GM10266 (cell line): ENCODE results near the gene USP10.
"Not testable (repeated sequence)": the region's sequence is repeated elsewhere in the genome, so short reads cannot be mapped to it uniquely, and the experiment has no call there.

Experiments used
- DNase-seq: peaks from one replicate; pipeline ENCODE4 v3.0.0; 2012; ENCODE audit errors: extremely low spot score
- TF ChIP-seq, protein P1 (sequence below): IDR thresholded peaks from 2 replicates; pipeline ENCODE4 v1.5.1; 2012; ENCODE audit warnings: mild to moderate bottlenecking, low read depth; ENCODE audit not compliant: control insufficient read depth, insufficient read depth; ENCODE audit errors: missing control alignments

USP10 gene

DNA sequence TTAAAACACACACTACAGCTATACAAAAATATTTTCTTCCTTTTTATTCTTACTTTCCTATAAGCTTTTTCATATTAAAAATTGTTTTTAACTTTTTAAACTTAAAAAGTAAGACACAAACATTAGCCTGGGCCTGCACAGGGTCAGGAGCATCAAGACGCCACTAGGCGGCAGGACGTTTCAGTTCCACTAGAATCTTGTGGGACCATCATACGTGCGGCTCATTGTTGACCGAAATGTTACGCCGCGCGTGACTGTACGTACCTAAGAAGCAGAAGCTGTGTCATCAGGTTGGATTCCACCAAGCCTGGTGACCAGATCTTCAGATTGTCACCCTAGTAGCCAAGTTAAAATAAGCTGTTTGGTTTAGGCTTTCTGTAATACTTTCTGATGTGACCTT, 47.1 kb downstream of the USP10 start:
- DNase-seq: no peak
- TF ChIP-seq, protein P1, sequence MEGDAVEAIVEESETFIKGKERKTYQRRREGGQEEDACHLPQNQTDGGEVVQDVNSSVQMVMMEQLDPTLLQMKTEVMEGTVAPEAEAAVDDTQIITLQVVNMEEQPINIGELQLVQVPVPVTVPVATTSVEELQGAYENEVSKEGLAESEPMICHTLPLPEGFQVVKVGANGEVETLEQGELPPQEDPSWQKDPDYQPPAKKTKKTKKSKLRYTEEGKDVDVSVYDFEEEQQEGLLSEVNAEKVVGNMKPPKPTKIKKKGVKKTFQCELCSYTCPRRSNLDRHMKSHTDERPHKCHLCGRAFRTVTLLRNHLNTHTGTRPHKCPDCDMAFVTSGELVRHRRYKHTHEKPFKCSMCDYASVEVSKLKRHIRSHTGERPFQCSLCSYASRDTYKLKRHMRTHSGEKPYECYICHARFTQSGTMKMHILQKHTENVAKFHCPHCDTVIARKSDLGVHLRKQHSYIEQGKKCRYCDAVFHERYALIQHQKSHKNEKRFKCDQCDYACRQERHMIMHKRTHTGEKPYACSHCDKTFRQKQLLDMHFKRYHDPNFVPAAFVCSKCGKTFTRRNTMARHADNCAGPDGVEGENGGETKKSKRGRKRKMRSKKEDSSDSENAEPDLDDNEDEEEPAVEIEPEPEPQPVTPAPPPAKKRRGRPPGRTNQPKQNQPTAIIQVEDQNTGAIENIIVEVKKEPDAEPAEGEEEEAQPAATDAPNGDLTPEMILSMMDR: no peak

DNA sequence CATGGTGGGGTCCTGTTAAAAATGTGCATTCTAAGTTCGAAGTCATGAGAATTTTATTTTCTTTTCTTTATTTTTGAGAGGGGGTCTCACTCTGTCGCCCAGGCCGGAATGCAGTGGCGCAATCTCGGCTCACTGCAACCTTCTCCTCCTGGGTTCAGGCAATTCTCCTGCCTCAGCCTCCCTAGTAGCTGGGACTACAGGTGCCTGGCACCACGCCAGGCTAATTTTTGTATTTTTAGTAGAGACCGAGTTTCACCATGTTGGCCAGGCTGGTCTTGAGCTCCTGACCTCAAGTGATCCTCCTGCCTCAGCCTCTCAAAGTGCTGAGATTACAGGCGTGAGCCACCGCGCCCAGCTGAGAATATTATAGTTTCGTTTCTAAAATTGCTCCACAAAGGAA, 48.4 kb downstream of the USP10 start:
- not testable (repeated sequence) for DNase-seq

DNA sequence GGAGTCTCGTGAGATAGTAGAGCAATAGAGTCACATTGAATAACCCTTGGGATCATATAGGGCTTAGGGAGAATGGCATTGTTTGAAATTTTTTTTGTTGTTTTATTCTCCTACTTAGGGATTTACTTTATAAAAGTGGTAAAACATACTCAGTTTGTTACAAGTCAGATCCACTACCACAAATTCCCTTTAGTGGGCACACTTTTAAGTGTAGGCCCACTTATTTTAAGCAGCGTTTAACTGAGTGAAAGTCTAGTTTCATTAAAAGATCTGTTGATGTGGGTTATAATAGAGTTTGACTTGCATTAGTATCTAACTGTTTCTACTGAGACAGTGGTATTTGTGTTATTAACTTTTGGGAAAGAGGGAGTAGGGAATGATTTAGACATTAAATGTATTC, 49.3 kb downstream of the USP10 start:
- DNase-seq: no peak

DNA sequence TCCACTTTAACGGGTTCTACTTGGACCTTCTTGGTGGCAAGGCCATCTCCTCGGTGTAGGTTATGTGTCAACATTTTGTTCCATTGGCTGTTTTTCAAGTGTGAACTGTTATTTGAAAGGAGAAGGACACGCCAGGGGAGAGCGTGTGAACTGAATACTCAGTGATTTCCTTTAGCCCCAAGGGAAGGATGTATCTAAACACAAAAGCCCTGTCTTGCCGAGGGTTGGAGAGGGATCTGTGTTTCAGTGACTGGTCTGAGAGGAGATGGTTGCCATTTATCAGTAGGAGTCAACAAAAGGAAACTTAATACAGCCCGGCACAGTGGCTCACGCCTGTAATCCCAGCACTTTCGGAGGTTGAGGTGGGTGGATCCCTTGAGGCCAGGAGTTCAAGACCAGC, 50.0 kb downstream of the USP10 start:
- TF ChIP-seq, protein P1: no peak
- no peak for DNase-seq

More for the DNA sequence above, 49.3 kb downstream of the USP10 start:
- TF ChIP-seq, protein P1: no peak

DNA sequence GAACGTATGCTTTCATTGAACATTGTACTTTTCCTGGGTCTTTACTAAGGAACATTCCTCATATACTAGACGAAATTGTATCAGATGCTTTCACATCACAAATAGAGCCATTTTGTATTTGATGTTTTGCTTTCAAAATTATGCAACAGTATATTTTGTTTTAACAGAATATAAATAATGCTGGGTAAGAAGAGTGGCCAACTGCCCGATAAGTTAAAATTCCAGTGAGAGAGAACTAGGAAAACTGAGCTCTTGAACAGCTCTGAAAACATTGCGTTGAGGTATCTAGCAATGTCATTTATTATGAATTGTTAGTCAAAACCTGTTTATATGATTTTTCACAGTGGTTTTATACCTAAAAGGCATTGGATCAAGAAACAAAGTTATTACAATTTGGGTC, 50.8 kb downstream of the USP10 start:
- DNase-seq: no peak
- TF ChIP-seq, protein P1: no peak

DNA sequence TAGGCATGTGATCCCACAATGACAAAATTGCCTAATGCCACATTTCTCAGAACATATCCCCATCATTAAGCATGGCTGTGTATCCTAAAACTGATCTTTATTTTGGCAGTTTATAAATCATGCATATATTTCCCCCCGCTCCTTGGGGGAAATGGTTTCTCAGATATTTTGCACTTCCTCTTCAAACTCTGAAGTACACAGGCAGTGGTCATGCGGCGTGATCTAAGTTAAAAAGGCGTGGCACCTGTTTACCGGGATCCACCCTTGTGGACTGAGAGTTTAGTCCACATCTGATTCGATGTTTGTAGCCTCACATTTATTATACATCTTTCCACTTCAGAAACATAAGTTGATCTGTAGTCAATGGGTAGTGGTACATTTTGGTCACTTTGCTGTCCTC, 51.4 kb downstream of the USP10 start:
- DNase-seq: no peak
- TF ChIP-seq, protein P1: no peak

DNA sequence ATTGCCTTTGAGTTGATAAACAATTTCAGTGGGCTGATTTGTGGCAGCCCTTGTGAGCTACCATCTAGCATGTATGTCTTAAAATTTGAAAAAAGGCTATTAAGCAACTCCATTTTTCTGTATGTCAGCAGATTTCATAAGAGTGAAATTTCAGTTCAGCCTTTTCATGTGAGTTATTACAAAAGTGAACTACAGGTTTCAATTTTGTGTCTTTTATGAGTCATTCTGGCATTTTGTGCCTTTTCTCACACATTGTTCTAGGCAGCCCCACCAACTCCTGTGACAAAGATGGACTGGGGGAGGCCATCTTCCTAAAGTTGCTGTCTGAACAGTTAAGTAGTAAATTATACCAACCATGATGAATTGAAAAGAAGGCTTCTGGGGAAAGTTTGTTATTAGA, 52.1 kb downstream of the USP10 start:
- DNase-seq: peak; percentile 46
- TF ChIP-seq, protein P1: no peak

DNA sequence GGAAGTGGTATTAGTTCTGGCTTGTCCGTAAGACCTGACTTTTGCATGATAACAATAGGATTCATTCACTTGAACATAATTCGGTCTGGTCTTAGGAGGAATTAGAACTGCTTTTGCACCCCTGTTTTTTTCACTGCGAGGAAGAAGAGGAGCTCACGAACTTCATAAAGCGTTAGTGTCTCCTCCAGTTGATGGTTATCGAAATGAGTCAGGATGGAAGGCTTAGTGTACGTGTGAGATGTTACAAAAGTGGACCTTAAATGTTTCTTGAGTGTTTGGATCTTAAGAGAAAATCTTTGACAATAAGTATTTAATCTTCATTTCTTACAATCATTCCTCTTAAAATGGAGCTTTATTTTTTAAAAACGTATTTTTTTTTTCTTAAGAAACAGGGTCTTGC, 52.8 kb downstream of the USP10 start:
- TF ChIP-seq, protein P1: no peak
- DNase-seq: no peak
